Liver (tissue), 3 donors: Measurements from ENCODE around the gene ACCS.
A peak's percentile ranks its signal among the peaks of the same experiment; 100 is the strongest.

Experiments used
- CTCF ChIP-seq: fragments of 150-350 bp; IDR thresholded peaks from 2 replicates; pipeline ENCODE4 v1.5.1; 2017; ENCODE audit warnings: improper control_type of control experiment, low read depth, low read length; ENCODE audit not compliant: missing input control
- FOXA1 ChIP-seq: IDR thresholded peaks from 2 replicates; pipeline ENCODE4 v1.6.1; 2016; ENCODE audit warnings: antibody characterized with exemption
- GABPA ChIP-seq, 2 donors: IDR thresholded peaks in 1 of 2; conservative IDR thresholded peaks in 1 of 2; 2 replicates each; pipeline ENCODE4 v1.6.1; 2016; ENCODE audit warnings: antibody characterized with exemption in 2 of 2, mild to moderate bottlenecking in 1 of 2, moderate library complexity in 1 of 2
- RAD21 ChIP-seq, 2 donors: IDR thresholded peaks; 2 replicates each; pipeline ENCODE4 v1.6.1; 2016; ENCODE audit warnings: antibody characterized with exemption in 2 of 2, mild to moderate bottlenecking in 2 of 2
- TAF1 ChIP-seq: conservative IDR thresholded peaks from 2 replicates; pipeline ENCODE4 v1.6.1; 2016; ENCODE audit warnings: antibody characterized with exemption, mild to moderate bottlenecking
- ZBTB33 ChIP-seq: IDR thresholded peaks from 2 replicates; pipeline ENCODE4 v1.6.1; 2016; ENCODE audit warnings: antibody characterized with exemption
- TF ChIP-seq, protein P1 (sequence below): IDR thresholded peaks from 2 replicates; pipeline ENCODE4 v1.6.1; 2016; ENCODE audit warnings: antibody characterized with exemption, mild to moderate bottlenecking
- donor health status: healthy.
- donor health status: healthy.

DNA sequence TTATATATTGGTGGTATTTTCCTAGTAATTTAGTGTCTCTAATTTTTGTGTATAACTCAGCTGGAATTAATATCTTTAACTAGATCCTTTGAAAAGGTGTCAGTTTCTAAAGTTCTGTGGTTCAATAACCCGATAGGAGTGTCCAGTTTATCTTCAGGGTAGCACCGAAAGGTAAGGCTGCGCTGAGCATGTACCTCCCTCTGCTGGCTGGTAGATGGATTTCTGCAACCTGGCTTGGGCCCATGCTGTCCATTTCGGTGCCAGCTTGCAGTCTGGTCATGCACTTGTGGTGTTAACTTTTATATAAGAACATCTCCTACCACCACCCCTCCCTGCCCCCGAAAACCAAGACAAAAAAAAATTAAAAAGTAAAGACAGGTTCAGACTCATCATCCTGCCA is 54.1 kb downstream of the ACCS start:
- TF ChIP-seq, protein P1, sequence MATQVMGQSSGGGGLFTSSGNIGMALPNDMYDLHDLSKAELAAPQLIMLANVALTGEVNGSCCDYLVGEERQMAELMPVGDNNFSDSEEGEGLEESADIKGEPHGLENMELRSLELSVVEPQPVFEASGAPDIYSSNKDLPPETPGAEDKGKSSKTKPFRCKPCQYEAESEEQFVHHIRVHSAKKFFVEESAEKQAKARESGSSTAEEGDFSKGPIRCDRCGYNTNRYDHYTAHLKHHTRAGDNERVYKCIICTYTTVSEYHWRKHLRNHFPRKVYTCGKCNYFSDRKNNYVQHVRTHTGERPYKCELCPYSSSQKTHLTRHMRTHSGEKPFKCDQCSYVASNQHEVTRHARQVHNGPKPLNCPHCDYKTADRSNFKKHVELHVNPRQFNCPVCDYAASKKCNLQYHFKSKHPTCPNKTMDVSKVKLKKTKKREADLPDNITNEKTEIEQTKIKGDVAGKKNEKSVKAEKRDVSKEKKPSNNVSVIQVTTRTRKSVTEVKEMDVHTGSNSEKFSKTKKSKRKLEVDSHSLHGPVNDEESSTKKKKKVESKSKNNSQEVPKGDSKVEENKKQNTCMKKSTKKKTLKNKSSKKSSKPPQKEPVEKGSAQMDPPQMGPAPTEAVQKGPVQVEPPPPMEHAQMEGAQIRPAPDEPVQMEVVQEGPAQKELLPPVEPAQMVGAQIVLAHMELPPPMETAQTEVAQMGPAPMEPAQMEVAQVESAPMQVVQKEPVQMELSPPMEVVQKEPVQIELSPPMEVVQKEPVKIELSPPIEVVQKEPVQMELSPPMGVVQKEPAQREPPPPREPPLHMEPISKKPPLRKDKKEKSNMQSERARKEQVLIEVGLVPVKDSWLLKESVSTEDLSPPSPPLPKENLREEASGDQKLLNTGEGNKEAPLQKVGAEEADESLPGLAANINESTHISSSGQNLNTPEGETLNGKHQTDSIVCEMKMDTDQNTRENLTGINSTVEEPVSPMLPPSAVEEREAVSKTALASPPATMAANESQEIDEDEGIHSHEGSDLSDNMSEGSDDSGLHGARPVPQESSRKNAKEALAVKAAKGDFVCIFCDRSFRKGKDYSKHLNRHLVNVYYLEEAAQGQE = no peak
- TF ChIP-seq TAF1 (no peak), CTCF (peak; percentile 13), RAD21 (IDR thresholded peaks at IDR 0.05) (peak; percentile 34 to 64), FOXA1 (no peak), ZBTB33 (no peak), GABPA (IDR thresholded peaks at IDR 0.05 in 1 of 2, conservative IDR thresholded peaks at IDR 0.05 in 1 of 2) (no peak)
